GM19395 (cell line): ENCODE data around the gene PSAP.
A peak's percentile ranks its signal among the peaks of the same experiment; 100 is the strongest.

Source experiments
- ATAC-seq: cut with Tn5 transposase; IDR thresholded peaks from one replicate; pipeline ENCODE4 v1.9.1; 2021; ENCODE audit warnings: mild to moderate bottlenecking, moderate library complexity; ENCODE audit not compliant: unreplicated experiment

PSAP gene

GRCh38 chr10:71845410-71846405, 5.3 kb downstream of the PSAP start:
- no peak for ATAC-seq

- no peak for ATAC-seq
These were observed 6.4 kb downstream of the PSAP start for GRCh38 chr10:71844695-71845094.

GRCh38 chr10:71844084-71844483, 7.0 kb downstream of the PSAP start:
- no peak for ATAC-seq

- no peak for ATAC-seq
These were observed 8.0 kb downstream of the PSAP start for GRCh38 chr10:71842856-71843686.

GRCh38 chr10:71842422-71842821, 8.6 kb downstream of the PSAP start:
- no peak for ATAC-seq

- no peak for ATAC-seq
These were observed 10.1 kb downstream of the PSAP start for GRCh38 chr10:71840958-71841335.

GRCh38 chr10:71840177-71840957, 10.7 kb downstream of the PSAP start:
- no peak for ATAC-seq

- no peak for ATAC-seq
These were observed 12.5 kb downstream of the PSAP start for GRCh38 chr10:71838264-71839211.

- no peak for ATAC-seq
These were observed 13.8 kb downstream of the PSAP start for GRCh38 chr10:71837098-71837827.

GRCh38 chr10:71836596-71836974, 14.5 kb downstream of the PSAP start:
- peak; percentile 34 for ATAC-seq

- peak; percentile 89 for ATAC-seq
These were observed 15.1 kb downstream of the PSAP start for GRCh38 chr10:71835671-71836595.

- no peak for ATAC-seq
These were observed 16.7 kb downstream of the PSAP start for GRCh38 chr10:71834343-71834674.

- no peak for ATAC-seq
These were observed 17.4 kb downstream of the PSAP start for GRCh38 chr10:71833451-71834342.

- ATAC-seq, result no peak
These were observed 18.1 kb downstream of the PSAP start for GRCh38 chr10:71832967-71833366.

- no peak for ATAC-seq
These were observed 19.2 kb downstream of the PSAP start for GRCh38 chr10:71831646-71832552.

GRCh38 chr10:71830726-71831125, 20.3 kb downstream of the PSAP start:
- ATAC-seq, result no peak
